Right cardiac atrium (tissue), 5 donors: ENCODE data around the gene FAM107A. TPM values are rescaled to one million over a fixed set of nuclear protein-coding genes. Genes with fewer than 3 reads are reported as not detected.

Source experiments
- ATAC-seq, 2 donors: fragments of 200-7000 bp; cut with Tn5 transposase; one replicate each; pipeline versions ENCODE4 v1.8.0 to v1.9.1; 2020; ENCODE audit warnings: moderate library complexity in 2 of 2, mild to moderate bottlenecking in 1 of 2
- DNase-seq, 3 donors: peaks; one replicate each; pipeline ENCODE4 v3.0.0-alpha.2; 2020
- H3K27ac ChIP-seq: one replicate; pipeline ENCODE4 v1.5.1; 2013; ENCODE audit warnings: mild to moderate bottlenecking, low read length, control low read depth, moderate library complexity
- H3K27me3 ChIP-seq: one replicate; pipeline ENCODE4 v1.6.1; 2013; ENCODE audit not compliant: control insufficient read depth, insufficient read depth
- H3K4me1 ChIP-seq: one replicate; pipeline ENCODE4 v1.6.1; 2013; ENCODE audit warnings: low read length; ENCODE audit not compliant: control insufficient read depth, insufficient read depth
- H3K4me3 ChIP-seq: one replicate; pipeline ENCODE4 v1.5.1; 2013; ENCODE audit warnings: low read length, control low read depth
- H3K9me3 ChIP-seq: one replicate; pipeline ENCODE4 v1.6.1; 2013; ENCODE audit warnings: low read length; ENCODE audit not compliant: control insufficient read depth
- WGBS: extraction: QIAGEN DNeasy Blood & Tissue Kit; methylation state at CpG from one replicate; pipeline ENCODE4 v1.1.7; 2013; 5-methylcytosine and 5-hydroxymethylcytosine counted together
- intact Hi-C, 4 donors: fragments of 100-400 bp; cut with DNase I; formaldehyde crosslinking; loops; one replicate each; pipeline versions ENCODE4 v1.11.0 to v1.14.0; 2022 to 2023
- polyA plus RNA-seq: library from polyadenylated mRNA; stranded (reverse); fragments of 200-250 nt; gene quantifications from one replicate; pipeline ENCODE4 v1.2.3, GENCODE V29; 2013
- total RNA-seq, 4 donors: library from RNA; stranded (reverse); fragmentation: NEBNext Ultra II Directional; extraction: Animal tissue kit (Norgen Biotek cat#: 25700); gene quantifications; one replicate each; pipeline ENCODE4 v1.2.1, GENCODE V29; 2021
- donor health status: healthy with polysubstance abuse.
- donor health status: DM: no; HTN: yes; CAD: no.
- donor health status: DM: no; HTN: no; CAD: no.
- donor health status: DM: no; HTN: yes; CAD: no; lungs with severe emphysema.
- donor health status: DM: yes; HTN: yes; CAD: no.

Gene FAM107A
- total and polyA plus RNA-seq, 5 donors, result 38.0 to 80.8 (median 55.9) TPM

- Histone ChIP-seq H3K4me1 (no peaks in the 10 kb centered on the region), H3K9me3 (no peaks in the 10 kb centered on the region), H3K27me3 (no peaks in the 10 kb centered on the region), H3K4me3 (no peak overlapping the region), H3K27ac (no peak overlapping the region)
- ATAC-seq, result peak in 1 of 2 donors; percentile 33
- no peak for DNase-seq
- 84% methylated on average over 7 of the region's 7 CpGs for WGBS
- intact Hi-C loops, result loop anchor here in 1 of 4 donors (10.0 kb wide), 1 partner anchor 212 kb away; no protein-coding TSS in a partner anchor
Observed at GRCh38 chr3:58526515-58526957, 50.7 kb downstream of the FAM107A start.

DNA sequence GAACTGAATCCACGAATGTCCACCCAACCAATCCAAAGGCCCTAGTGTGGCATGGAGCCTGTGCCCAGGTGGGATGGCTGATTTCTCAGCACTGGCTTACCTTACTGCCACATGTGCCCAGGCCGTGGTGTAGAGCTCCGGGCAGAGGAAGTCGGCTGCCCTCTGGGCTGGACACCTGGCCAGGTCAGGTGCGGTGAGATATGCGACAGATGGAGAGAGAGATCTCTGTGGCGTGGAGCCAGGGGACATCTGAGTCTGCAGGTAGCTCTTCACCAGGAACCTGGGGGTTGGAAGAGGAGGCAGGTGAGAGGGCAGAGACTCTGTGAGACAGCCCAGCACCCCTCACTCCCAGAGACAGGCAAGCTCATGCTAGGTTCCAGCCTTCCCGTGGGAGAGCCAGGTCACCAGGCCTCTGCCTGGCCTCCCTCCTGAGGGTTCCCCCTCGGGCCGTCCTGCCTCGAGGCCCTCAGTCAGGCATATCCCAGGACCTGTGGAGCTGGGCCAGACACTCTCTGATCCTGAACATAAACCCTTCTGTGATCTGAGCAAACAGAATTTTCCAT lies 52.8 kb downstream of the FAM107A start:
- no peak for ATAC-seq
- no peak for DNase-seq
- Histone ChIP-seq H3K27me3 (no peaks in the 10 kb centered on the region), H3K9me3 (no peaks in the 10 kb centered on the region), H3K27ac (no peak overlapping the region), H3K4me3 (no peak overlapping the region), H3K4me1 (no peaks in the 10 kb centered on the region)
- intact Hi-C loops, result loop anchor here in 1 of 4 donors (10.0 kb wide), 1 partner anchor 210 kb away; no protein-coding TSS in a partner anchor
- 89% methylated on average over 11 of the region's 11 CpGs for WGBS

- H3K27me3 ChIP-seq, result no peaks in the 10 kb centered on the region
- no peaks in the 10 kb centered on the region for H3K4me1 ChIP-seq
- intact Hi-C loops, result loop anchor here in 1 of 4 donors (10.0 kb wide), 1 partner anchor 208 kb away; no protein-coding TSS in a partner anchor
- no peak overlapping the region for H3K4me3 ChIP-seq
- no peak for DNase-seq
- no peaks in the 10 kb centered on the region for H3K9me3 ChIP-seq
- no peak for ATAC-seq
- no peak overlapping the region for H3K27ac ChIP-seq
- 78% methylated on average over 5 of the region's 5 CpGs for WGBS
Observed at GRCh38 chr3:58522759-58523425, 54.3 kb downstream of the FAM107A start.

DNA sequence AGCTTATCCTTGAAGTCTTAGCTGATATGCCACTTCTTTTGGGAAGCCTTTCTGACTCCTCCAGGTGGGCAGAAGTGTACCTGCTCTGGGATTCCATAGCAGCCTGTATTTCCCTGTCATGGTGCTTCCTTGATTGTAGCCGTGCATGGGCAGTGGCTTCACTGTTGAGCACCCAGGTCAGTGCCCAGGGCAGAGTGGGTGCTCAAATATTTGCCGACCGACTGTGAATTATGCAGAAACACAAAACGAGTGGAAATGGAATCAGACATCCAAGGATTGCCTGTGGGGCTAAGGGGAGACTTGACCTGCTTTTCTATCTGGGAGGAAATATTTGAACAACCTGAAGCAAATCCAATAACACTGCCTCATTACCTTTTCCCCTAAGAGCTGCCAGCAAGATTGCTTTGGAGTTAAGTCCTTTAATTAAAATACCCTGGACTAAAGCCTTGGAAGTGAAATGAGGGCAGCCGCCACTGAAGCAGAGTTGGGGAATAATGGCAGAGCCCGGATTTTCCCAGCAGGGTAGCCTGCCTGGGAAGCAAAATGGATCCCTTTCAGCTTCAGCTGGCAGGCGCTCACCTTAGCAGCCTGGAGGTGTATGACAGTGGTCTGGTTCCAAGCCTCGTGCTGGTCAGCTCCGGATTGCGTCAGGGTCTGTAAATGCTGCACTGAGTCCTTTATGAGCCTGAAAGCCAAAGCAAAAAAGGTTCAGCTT lies 55.1 kb downstream of the FAM107A start:
- Histone ChIP-seq H3K27ac (no peak overlapping the region), H3K9me3 (no peaks in the 10 kb centered on the region), H3K4me1 (no peaks in the 10 kb centered on the region), H3K4me3 (no peak overlapping the region), H3K27me3 (no peaks in the 10 kb centered on the region)
- 76% methylated on average over 10 of the region's 10 CpGs for WGBS
- intact Hi-C loops, result loop anchor here in 1 of 4 donors (10.0 kb wide), 1 partner anchor 207 kb away; no protein-coding TSS in a partner anchor
- peak in 1 of 2 donors; percentile 25 for ATAC-seq
- no peak for DNase-seq

DNA sequence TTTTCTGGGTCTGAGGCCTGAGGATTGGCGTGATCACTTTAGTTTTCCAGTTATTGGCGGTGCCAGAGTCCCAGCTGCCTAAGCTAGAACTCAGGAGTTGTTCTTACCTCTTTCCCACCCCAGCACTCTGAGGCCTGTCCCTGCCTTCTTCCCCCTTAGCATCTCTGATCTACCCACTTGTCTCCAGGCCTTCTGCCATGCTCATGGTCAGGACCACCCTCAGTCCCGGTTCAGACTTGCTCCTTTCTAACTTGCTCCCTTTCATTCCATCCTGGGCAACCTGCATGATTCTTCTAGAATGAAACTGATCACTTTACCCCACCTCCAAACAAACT lies 55.9 kb downstream of the FAM107A start:
- no peak overlapping the region for H3K4me3 ChIP-seq
- 91% methylated on average over 3 of the region's 3 CpGs for WGBS

DNA sequence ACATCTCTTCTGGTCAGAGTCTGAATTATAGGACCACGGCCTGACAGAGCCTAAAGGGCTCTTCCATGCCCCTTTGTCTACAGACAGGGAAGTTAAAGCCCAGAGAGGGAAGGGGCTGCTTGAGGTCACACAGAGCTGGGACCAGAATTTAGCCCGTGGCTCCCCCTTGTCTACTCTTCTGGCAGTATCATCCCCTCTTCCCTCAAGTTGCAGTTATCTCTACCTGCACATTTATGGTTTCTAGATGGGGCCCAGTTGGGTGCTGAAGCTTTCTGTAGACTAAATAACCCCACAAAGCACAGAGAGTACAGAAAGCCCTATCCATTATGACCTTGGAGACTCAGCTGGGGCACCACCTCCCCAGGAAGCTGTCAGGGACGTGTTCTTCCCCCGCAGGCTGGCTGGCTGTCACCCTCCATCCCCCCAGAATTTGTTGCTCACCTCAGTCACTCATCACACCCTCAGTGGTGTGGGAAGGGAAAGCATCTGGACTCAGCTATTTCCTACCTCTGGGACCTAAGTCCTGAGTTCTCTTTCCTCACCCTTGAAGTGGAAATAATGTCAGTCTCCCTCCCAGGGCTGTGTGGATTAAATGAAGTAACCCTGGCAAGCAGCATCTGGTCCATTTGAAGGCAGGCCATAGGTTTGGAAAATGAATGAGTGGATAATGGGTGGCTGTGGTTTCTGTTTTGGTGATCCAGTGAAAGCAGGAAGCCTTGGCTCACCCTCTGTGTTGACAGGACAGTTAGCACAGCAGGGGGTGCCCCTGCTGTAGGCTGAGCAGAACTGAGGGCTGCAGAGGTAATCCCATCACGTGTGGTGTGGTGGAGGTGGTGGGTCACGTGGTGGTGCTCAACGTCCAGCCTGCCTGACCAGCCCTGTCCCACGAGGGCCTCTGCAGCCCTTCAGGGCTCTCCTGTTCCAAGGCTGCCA lies 56.5 kb downstream of the FAM107A start:
- Histone ChIP-seq H3K4me1 (no peaks in the 10 kb centered on the region), H3K9me3 (no peaks in the 10 kb centered on the region), H3K27me3 (no peaks in the 10 kb centered on the region), H3K4me3 (no peak overlapping the region), H3K27ac (no peak overlapping the region)
- 56% methylated on average over 8 of the region's 8 CpGs for WGBS
- intact Hi-C loops, result loop anchor here in 1 of 4 donors (10.0 kb wide), 1 partner anchor 206 kb away; no protein-coding TSS in a partner anchor
- ATAC-seq, result no peak
- no peak for DNase-seq

More for the DNA sequence above, 55.9 kb downstream of the FAM107A start:
- ATAC-seq (no peak), DNase-seq (no peak)
- intact Hi-C loops, result loop anchor here in 1 of 4 donors (10.0 kb wide), 1 partner anchor 207 kb away; no protein-coding TSS in a partner anchor
- Histone ChIP-seq H3K9me3 (no peaks in the 10 kb centered on the region), H3K4me1 (no peaks in the 10 kb centered on the region), H3K27ac (no peak overlapping the region), H3K27me3 (no peaks in the 10 kb centered on the region)

DNA sequence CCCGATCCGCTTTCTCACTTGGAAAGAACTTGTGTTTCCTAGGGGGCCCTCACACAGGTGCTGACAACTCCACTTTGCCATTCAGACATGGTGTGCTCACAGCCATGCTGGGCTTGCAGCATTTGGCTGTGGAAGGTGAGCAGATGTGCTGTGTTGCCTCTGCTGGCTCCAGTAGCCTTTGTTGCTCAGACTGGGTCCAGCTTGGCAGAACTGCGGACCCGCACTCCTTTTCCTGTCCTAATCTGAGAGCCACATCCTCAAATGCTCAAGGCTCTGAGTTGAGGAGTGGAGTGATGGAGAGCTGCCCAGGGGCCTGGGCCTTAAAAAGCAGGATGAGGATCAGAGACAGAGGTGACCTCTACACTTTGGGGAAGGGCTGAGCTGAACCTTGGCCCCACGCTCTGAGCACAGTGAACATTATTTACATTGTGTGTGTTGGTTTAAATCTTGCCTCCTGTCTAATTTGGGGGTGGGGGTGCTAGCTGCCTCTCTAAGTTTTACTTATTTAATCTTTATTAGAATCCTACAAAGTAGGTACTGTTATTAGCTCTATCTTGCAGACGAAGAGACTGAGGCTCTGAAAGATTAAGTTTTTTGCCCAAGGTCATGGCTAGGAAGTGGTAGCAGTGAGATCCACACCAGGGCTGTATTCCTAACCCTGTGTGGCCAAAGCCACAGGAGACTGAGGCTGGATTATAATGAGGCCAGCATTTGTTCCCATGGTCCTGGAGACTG lies 57.4 kb downstream of the FAM107A start:
- WGBS, result 82% methylated on average over 6 of the region's 6 CpGs
- Histone ChIP-seq H3K27me3 (no peaks in the 10 kb centered on the region), H3K4me1 (no peaks in the 10 kb centered on the region), H3K9me3 (no peaks in the 10 kb centered on the region), H3K27ac (no peak overlapping the region), H3K4me3 (no peak overlapping the region)
- no peak for DNase-seq
- ATAC-seq, result no peak
- intact Hi-C loops, result loop anchor here in 1 of 4 donors (10.0 kb wide), 1 partner anchor 205 kb away; no protein-coding TSS in a partner anchor

- H3K4me3 ChIP-seq, result no peak overlapping the region
- H3K9me3 ChIP-seq, result no peaks in the 10 kb centered on the region
- WGBS, result 60% methylated on average over 3 of the region's 3 CpGs
- no peaks in the 10 kb centered on the region for H3K27me3 ChIP-seq
- intact Hi-C loops, result no loop called here
- H3K4me1 ChIP-seq, result no peaks in the 10 kb centered on the region
- ATAC-seq (no peak), DNase-seq (no peak)
- no peak overlapping the region for H3K27ac ChIP-seq
Observed at GRCh38 chr3:58518291-58518789, 58.9 kb downstream of the FAM107A start.

DNA sequence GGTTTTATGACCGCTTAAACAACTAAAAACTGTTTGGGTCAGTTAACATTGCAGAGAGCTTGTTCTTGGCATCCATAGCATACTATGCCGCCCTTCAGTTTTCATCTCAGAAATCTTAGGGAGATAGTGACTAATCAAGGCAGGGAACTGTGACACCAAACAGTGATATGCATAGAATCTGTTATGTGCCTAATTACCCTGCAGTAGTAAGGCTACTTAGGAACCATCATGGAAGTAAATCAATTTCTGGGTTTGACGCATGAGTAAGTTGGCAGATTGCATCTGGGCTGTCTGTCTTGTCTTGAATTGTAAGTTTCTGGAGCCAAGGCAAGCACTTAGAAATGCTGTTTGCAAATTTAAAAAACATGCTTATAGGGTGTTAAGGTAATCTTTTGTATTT lies 62.8 kb downstream of the FAM107A start:
- no peak for ATAC-seq
- 93% methylated on average over 3 of the region's 3 CpGs for WGBS
- DNase-seq, result no peak

More for the DNA sequence above, 62.8 kb downstream of the FAM107A start:
- H3K4me3 ChIP-seq, result no peak overlapping the region
- no peak overlapping the region for H3K27ac ChIP-seq
- intact Hi-C loops, result no loop called here
- H3K4me1 ChIP-seq, result no peaks in the 10 kb centered on the region
- no peaks in the 10 kb centered on the region for H3K27me3 ChIP-seq
- no peaks in the 10 kb centered on the region for H3K9me3 ChIP-seq
